DOHH2 (cell line): ENCODE measurements around the gene GRIK2.

Experiments
- EZH2phosphoT487 ChIP-seq: fragments of 200-600 bp; sonication (generic); IDR thresholded peaks from 2 replicates; pipeline ENCODE4 v1.6.1; 2017; ENCODE audit warnings: borderline replicate concordance, mild to moderate bottlenecking, antibody characterized with exemption, low read length, moderate library complexity, mixed read lengths
- TF ChIP-seq, protein P1 (sequence below): fragments of 200-600 bp; sonication (generic); IDR thresholded peaks from one replicate; pipeline ENCODE4 v1.5.1; 2014; ENCODE audit warnings: antibody characterized with exemption, mild to moderate bottlenecking, low read depth, low read length; ENCODE audit not compliant: poor library complexity, severe bottlenecking

DNA sequence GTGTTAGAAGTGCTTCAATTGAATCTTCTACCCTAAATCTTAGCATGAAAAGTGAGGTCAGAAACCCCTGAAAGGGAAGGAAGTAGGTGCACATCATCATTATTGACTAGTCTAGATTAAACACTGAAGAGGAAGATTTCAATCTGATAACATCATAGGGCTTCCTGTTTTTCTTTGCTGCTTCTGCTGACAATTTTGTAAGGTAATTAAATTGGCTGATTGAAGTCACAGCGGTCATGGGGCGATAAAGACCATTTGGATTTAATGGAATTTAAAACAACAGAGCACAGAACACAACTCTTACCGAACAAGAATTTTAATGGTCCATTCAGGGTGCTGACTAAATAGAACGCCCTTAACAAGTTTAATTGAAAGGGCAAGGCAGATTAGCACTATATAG lies 11.3 kb downstream of the GRIK2 start:
- TF ChIP-seq, protein P1, sequence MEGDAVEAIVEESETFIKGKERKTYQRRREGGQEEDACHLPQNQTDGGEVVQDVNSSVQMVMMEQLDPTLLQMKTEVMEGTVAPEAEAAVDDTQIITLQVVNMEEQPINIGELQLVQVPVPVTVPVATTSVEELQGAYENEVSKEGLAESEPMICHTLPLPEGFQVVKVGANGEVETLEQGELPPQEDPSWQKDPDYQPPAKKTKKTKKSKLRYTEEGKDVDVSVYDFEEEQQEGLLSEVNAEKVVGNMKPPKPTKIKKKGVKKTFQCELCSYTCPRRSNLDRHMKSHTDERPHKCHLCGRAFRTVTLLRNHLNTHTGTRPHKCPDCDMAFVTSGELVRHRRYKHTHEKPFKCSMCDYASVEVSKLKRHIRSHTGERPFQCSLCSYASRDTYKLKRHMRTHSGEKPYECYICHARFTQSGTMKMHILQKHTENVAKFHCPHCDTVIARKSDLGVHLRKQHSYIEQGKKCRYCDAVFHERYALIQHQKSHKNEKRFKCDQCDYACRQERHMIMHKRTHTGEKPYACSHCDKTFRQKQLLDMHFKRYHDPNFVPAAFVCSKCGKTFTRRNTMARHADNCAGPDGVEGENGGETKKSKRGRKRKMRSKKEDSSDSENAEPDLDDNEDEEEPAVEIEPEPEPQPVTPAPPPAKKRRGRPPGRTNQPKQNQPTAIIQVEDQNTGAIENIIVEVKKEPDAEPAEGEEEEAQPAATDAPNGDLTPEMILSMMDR, result no peak
- no peak for TF ChIP-seq EZH2phosphoT487
